Mucosa of rectum (tissue), 2 donors: Measurements from ENCODE around the gene STIMATE.

ENCODE experiments used
- H3K27ac ChIP-seq, 2 donors: one replicate each; pipeline ENCODE4 v1.7.0; 2013; ENCODE audit warnings: inconsistent platforms in 2 of 2, low read depth in 2 of 2, low read length in 2 of 2
- H3K27me3 ChIP-seq, 2 donors: one replicate each; pipeline ENCODE4 v1.7.0; 2013; ENCODE audit warnings: low read length in 2 of 2; ENCODE audit not compliant: control insufficient read depth in 2 of 2, insufficient read depth in 2 of 2
- H3K36me3 ChIP-seq, 2 donors: one replicate each; pipeline ENCODE4 v1.7.0; 2013; ENCODE audit warnings: low read length in 2 of 2; ENCODE audit not compliant: control insufficient read depth in 2 of 2, insufficient read depth in 2 of 2
- H3K4me1 ChIP-seq, 2 donors: one replicate each; pipeline ENCODE4 v1.7.0; 2013; ENCODE audit warnings: low read length in 2 of 2, mild to moderate bottlenecking in 1 of 2; ENCODE audit not compliant: control insufficient read depth in 2 of 2, insufficient read depth in 2 of 2
- H3K4me3 ChIP-seq, 2 donors: one replicate each; pipeline ENCODE4 v1.7.0; 2013; ENCODE audit warnings: low read length in 2 of 2
- H3K9ac ChIP-seq, 2 donors: one replicate each; pipeline ENCODE4 v1.7.0; 2013; ENCODE audit warnings: low read length in 2 of 2, low read depth in 1 of 2, mild to moderate bottlenecking in 1 of 2
- H3K9me3 ChIP-seq, 2 donors: one replicate each; pipeline ENCODE4 v1.7.0; 2013; ENCODE audit warnings: low read length in 2 of 2; ENCODE audit not compliant: control insufficient read depth in 2 of 2
- donor health status: healthy.
- donor health status: Normal muscosa, but diverticular disease.

The STIMATE gene

DNA sequence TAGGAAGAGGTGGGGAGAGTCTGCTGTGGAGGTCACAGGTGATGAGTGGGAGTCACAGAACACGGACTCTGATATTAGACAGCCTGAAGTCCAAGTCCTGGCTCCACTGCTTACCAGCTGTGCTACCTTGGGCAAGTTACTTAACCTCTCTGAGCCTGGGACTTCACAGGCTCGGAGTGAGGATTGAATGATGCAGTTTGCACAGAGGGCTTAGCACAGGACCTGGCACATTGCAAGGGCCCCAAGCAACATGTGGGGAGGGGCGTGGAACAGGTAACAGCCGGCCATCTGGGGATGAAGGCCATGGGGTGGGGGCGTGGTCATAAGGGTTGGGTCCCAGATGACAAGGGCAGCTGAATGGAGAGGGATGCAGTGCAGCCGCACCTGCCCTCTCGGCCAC, 107.0 kb downstream of the STIMATE start:
- H3K9me3 ChIP-seq: no peaks in the 10 kb centered on the region
- no peak overlapping the region for H3K4me3 ChIP-seq
- no peak overlapping the region for H3K27ac ChIP-seq
- no peak overlapping the region for H3K9ac ChIP-seq
- H3K36me3 ChIP-seq: no peaks in the 10 kb centered on the region
- H3K4me1 ChIP-seq: peaks cover 0 to 2% of the 10 kb centered on the region in 2 donors
- no peaks in the 10 kb centered on the region for H3K27me3 ChIP-seq

GRCh38 chr3:52789746-52790040, 107.7 kb downstream of the STIMATE start:
- H3K27me3 ChIP-seq: no peaks in the 10 kb centered on the region
- no peak overlapping the region for H3K9ac ChIP-seq
- H3K4me1 ChIP-seq: peaks cover 0 to 2% of the 10 kb centered on the region in 2 donors
- no peaks in the 10 kb centered on the region for H3K36me3 ChIP-seq
- H3K9me3 ChIP-seq: no peaks in the 10 kb centered on the region
- H3K4me3 ChIP-seq: no peak overlapping the region
- H3K27ac ChIP-seq: no peak overlapping the region

DNA sequence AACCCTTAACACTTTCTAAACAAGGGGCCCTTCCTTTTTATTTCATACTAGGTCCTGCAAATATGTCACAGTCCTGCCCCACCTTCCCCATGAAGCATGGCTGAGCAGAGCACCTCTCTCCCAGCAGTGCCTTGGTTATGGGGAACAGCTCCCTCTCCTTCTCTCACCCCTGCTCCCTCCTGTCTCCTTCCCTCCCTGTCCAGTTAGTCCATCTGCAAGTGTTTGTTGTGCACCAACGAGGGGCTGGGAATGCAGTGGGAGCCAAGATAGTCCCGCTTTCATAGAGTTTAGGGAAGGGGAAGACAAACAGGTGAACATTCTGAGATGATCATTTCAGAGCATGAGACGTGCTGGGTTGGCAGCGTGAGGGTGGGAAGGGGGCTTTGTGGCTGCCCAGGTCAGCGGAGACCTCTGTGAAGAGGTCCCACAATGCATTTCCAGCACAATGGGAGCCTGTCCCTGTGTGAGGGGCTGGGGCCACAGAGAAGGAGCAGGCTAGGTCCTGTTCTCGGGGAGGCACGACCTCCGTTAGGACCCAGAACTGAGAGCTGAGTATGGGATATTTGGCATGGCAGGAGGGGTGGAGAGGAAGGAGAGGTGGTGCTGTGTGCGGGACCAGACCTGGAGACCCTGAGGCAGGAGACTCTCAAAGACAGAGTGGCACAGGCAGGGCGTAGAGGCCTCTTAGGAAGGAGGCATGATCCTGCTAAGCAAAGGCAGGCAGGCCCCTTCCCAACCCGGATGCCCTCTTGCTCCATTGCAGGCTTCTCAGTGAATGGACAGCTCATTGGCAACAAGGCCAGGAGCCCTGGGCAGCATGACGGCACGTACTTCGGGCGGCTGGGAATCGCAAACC, 108.2 kb downstream of the STIMATE start:
- Histone ChIP-seq H3K4me1 (peaks cover 0 to under 1% of the 10 kb centered on the region in 2 donors), H3K4me3 (no peak overlapping the region), H3K9ac (no peak overlapping the region), H3K36me3 (no peaks in the 10 kb centered on the region), H3K27me3 (no peaks in the 10 kb centered on the region), H3K9me3 (no peaks in the 10 kb centered on the region), H3K27ac (no peak overlapping the region)

DNA sequence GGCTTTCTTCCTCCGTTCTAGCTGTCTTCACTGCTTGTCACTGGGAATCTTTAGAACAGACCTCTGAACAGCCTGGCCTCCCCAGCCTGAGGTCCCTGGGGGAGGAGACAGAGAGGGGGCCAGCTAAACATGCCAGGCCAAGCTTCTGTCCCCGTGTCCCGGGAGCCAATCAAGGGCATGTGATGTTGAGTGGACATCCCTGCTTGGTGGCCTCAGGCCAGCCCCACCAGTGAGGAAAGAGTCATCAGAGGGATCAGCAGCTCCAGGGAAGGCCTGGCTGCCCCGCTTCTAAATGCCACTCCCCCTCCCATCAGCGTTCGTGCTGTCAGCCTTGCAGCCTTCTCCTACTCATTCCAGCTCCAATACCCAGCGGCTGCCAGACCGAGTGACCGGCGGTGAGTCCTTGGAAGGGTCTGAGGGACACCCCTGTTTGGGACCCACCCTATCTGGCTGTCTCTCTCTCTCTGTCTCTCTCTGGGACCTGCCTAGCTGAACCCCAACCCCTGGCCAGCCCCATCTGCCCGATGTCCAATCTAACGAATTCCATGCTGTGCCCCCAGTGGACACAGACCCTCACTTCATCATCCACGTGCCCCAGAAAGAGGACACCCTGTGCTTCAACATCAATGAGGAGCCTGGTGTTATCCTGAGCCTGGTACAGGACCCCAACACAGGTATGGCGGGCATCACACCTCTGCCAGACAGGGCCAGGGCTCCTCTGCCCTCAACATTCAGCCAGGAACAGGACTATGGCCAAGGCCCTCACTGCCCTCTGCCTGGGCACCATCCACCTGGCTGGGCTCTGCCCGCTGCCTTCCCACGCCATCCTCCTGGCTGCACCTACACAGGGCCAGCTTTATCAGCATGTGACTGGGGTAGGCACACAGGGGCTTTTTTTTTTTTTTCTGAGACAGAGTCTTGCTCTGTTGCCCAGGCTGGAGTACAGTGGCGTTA, 109.4 kb downstream of the STIMATE start:
- no peaks in the 10 kb centered on the region for H3K4me1 ChIP-seq
- H3K27ac ChIP-seq: no peak overlapping the region
- no peaks in the 10 kb centered on the region for H3K27me3 ChIP-seq
- no peak overlapping the region for H3K4me3 ChIP-seq
- no peaks in the 10 kb centered on the region for H3K36me3 ChIP-seq
- no peak overlapping the region for H3K9ac ChIP-seq
- H3K9me3 ChIP-seq: no peaks in the 10 kb centered on the region

GRCh38 chr3:52787246-52787645, 110.1 kb downstream of the STIMATE start:
- Histone ChIP-seq H3K4me1 (no peaks in the 10 kb centered on the region), H3K36me3 (no peaks in the 10 kb centered on the region), H3K9me3 (no peaks in the 10 kb centered on the region), H3K27me3 (no peaks in the 10 kb centered on the region), H3K9ac (no peak overlapping the region), H3K27ac (no peak overlapping the region), H3K4me3 (no peak overlapping the region)
